HPDE6-E6E7 (cell line): ENCODE measurements around the gene NOM1.

Experiments used
- DNase-seq: peaks from one replicate; pipeline ENCODE4 v3.0.0; 2011; ENCODE audit warnings: missing footprints; ENCODE audit errors: extremely low spot score

Gene NOM1

DNA sequence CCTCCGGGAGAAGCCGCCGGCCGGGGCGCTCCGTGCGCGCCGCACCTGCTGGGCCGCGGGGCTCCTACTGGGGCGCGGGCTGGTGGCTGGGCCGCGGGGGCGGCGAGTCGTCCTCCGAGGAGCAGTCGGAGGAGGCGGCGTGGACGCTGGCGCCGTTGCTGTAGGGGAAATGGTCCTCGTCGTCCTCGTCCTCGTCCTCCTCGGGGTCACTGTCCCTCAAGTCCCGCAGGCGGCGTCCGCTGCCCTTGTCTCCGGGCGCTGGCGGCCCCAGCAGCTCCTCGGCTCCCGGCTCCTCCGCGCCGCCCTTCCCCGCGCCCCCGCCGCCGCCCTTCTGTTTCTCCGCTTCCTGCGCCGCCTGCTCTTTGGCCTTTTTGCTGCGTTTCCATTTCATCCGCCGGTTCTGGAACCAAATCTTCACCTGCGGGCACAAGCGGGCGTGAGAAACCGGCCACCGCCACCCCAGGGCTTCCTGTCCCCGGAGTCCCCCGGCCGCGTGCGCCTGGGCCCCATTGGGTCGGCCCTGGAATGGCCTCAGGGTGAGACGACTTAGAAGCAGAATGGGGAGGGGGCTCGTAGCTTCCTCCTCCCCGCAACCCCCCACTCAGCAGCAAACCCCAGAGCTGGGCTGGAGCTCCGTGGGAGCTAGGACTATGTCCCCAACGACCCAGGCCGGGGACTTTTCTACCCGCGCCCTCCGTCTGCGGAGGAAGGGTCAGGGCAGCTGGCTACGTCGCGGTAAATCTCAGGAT lies 56.1 kb downstream of the NOM1 start:
- DNase-seq = no peak

DNA sequence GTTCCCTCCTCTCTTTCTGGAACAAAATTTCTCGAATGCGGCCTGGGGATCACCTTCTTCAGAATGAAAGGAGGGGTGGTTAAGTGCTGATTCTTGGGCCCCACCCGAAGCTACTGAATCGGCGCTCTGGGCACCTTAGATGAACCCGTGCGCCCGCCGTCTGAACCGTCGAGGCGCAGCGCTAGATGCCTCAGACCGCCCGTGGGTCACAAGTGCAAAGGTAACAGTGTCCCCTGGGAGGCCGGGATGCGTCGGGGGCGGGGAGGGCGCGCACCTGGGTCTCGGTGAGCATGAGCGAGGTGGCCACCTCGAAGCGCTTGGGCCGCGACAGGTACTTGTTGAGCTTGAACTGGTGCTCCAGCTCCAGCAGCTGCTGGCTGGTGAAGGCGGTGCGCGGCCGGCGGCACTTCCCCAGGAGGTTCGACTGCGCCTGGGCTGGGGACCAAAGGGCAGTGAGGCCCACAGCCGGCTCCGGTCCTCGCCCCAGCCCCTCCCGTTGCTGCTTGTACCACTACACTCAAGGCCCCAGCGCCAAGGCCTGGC lies 56.8 kb downstream of the NOM1 start:
- DNase-seq = no peak

- no peak for DNase-seq
These were observed 57.4 kb downstream of the NOM1 start for GRCh38 chr7:157006829-157007469.

- no peak for DNase-seq
These were observed 58.1 kb downstream of the NOM1 start for GRCh38 chr7:157007470-157008066.

GRCh38 chr7:157008206-157009169 lies 59.0 kb downstream of the NOM1 start:
- no peak for DNase-seq

DNA sequence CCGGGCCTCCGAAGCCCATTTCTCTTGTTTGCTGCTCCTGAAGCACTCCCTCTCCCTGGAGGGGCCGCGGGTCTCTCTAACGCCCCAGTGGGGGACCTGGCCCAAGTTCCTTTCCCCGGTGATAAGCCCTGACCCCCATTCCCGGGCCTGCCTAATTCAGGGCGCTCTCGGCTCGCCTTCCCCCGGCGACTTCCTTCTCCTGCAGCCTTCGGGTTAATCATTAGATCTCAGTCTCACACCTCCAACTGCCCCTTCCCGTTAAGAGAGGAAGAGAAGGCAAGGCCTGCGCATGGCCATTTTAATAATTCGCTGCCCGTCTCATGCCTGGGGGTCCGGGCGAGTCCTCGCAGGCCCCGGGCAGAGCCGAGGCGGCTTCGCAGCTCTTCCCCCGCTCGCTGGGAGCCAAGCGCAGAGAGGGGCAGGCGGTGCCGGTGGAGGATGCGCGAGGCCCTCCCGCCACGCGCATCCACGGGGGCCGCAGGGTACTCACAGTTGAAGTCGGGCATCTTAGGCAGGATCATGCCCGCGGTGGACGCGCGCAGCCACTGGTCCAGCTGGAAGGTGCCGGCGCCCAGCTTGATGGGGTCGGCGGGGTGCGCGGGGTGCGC lies 59.8 kb downstream of the NOM1 start:
- DNase-seq = peak; percentile 43

- DNase-seq = no peak
These were observed 60.5 kb downstream of the NOM1 start for GRCh38 chr7:157009778-157010587.

GRCh38 chr7:157010588-157011332 lies 61.2 kb downstream of the NOM1 start, which contains the start of gene MNX1:
TSS of gene MNX1 (minus strand) at chr7:157010663. CDS start at chr7:157010350, 313 bp downstream.
- DNase-seq = peak; percentile 93

- DNase-seq = peak; percentile 27
These were observed 62.0 kb downstream of the NOM1 start for GRCh38 chr7:157011333-157012112.

- DNase-seq = no peak
These were observed 62.6 kb downstream of the NOM1 start for GRCh38 chr7:157012113-157012547.

GRCh38 chr7:157013101-157013500 lies 63.6 kb downstream of the NOM1 start:
- no peak for DNase-seq

- DNase-seq = no peak
These were observed 64.4 kb downstream of the NOM1 start for GRCh38 chr7:157013602-157014549.

DNA sequence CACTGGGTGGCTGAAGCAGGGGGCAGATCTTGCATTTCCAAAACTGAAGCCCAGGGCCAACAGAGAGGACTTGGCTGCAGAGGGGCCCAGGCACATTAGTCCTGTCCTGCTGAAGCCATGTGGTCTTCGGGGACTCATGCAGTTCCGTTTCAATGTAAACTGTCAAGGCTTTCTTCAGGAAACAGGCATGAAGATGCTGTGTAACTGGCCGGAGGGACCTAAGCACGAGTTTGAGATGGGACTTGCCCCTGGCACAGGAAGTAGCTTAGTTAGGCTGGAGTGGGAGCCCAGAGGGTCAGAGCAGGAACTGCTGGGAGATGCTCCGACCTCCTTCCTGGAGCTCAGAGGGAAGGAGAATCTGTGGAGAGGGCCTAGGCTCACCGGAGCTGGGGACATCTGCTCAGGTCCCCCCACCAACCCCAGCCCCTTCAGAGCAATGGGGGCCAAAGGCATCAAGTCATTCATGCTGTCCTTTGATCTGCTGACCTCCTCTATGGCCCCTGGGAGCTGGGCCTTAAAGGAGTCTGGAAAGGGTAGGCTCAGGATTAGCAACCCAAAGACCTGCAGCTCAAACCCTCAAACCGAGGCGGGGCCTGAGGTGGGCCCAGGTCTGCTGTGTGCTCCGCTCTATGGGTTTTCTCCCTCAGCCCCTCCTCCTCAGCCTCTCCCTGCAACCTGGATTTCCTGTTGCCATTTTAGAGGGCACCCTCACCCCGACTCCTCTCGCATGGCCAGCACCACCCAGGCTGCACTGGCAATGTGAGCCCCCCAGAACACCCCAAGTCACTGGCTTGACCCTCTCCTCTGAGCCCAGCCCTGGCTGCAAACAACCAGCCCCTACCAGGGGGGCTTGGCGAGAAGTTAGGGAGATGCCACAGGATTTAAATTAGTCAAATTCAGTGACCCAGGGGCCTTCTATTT lies 65.4 kb downstream of the NOM1 start:
- no peak for DNase-seq

GRCh38 chr7:157016024-157016351 lies 66.5 kb downstream of the NOM1 start:
- DNase-seq = no peak

DNA sequence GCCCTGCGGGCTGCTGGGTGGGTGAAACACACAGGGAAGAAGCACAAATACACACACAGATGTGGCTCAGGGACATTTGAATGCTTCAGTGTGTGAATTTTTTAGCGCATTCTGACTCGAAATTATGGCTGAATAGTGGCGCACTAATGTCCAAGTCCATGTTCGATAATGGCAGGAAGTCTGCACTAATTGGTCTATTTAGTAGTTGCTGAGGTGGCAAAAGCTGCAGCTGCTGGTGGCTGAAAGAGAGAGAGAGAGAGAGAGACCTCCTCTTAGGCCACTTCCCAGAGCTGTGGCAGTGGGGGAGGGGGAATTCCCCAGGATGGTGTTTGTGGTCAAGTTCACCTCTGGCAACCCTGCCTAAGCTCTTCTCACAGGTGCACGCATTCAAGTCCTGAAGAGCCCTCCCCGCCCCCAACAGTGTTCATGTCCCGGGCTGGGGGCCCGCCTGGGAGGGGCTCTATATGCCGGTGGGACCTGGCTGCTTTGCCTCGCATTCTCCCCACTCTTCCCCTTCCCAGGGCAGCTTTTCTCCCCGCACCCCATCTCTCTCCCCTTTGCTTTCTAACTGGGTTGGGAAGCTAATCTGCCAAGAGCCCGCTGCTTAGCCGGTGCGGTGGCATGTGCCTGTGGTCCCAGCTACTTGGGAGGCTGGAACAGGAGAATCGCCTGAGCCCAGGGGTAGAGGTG lies 67.0 kb downstream of the NOM1 start:
- DNase-seq = no peak

DNA sequence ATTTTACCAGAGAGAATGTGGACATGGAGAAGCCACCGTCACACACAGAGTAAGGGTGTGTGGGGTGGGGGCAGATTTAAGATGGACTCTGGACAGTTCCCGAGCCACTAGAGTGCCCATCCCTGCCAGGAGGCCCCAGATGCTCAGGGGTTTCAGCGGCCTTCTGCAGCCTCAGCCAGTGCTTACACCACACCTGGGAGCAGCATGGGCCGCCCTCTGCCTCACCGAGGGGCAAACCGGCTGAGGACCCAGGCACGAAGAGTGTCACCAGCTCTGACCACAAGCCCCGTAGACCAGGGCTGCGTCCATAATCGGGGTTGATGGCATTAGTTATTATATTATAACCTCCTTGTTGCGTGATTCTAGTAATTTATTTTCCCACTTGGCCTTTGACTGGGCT lies 67.6 kb downstream of the NOM1 start:
- DNase-seq = no peak
